GM10248 (cell line): ENCODE results near the gene KIF26B.

ENCODE experiments used
- CTCF ChIA-PET: fragments of 300-600 bp; sonication (Branson Sonifier 250); formaldehyde crosslinking; extraction: SDS; loops from one replicate; lab custom pipeline; 2021; ENCODE audit warnings: antibody characterized with exemption; lab: Yijun Ruan, JAX
- POLR2A ChIA-PET: fragments of 350-650 bp; sonication (Branson Sonifier 250); formaldehyde crosslinking; extraction: SDS; loops from one replicate; lab custom pipeline; 2020; ENCODE audit warnings: antibody characterized with exemption; lab: Yijun Ruan, JAX
- DNase-seq: peaks from one replicate; pipeline ENCODE4 v3.0.0; 2012; ENCODE audit errors: extremely low spot score
- CTCF ChIP-seq: IDR thresholded peaks from 2 replicates; pipeline ENCODE4 v1.5.1; 2012; ENCODE audit warnings: mild to moderate bottlenecking, low read depth; ENCODE audit errors: extremely low read depth, missing control alignments, control extremely low read depth

Gene KIF26B

GRCh38 chr1:245444945-245445344 lies 290.2 kb downstream of the KIF26B start:
- TF ChIP-seq CTCF = no peak
- ChIA-PET CTCF (no interaction called here), POLR2A (no interaction called here)
- no peak for DNase-seq

DNA sequence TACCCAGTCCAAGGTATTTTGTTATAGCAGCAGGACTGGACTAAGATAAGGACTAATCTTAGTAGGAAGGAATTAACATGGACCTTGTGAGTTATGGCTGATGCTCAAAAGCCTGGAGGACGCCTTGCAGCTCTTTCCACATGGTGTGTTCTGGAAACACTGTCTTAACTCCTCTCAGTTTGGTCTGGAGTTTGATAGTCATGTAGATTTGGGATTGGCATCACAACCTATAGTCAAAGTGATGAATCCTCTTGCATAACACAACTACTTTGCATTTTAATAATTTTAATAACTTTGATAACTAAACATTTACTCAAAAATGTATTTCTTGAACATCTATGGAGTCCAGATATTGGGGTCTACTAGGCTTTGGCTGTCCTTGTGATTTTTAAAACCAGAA lies 293.7 kb downstream of the KIF26B start:
- TF ChIP-seq CTCF = no peak
- POLR2A ChIA-PET = no interaction called here
- no peak for DNase-seq
- CTCF ChIA-PET = interaction anchor here (1.1 kb wide), 1 partner anchor 9 kb away, joined by 3 read pairs; no protein-coding TSS in a partner anchor

DNA sequence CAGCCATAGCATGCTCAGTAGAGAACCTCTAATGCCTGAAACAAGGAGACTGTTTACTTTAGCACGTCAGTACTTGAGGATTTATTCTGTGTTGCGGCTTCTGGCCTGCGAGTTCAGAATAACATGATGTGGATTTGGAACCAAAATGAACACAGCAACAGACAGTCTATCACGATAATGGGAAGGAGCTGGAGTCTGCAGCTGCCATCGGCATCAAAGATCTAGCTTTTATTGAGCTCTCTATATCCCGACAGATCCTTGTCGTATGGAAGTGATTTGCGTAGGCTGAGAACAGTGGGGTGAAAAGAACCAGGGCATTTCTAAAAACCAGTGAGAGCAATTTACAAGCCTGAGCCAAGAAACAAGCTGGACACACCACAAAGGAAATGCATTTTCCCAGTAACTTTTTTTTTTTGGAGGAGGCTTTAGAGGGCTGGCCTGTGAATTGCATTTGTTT lies 294.2 kb downstream of the KIF26B start:
- POLR2A ChIA-PET = no interaction called here
- DNase-seq = no peak
- CTCF ChIA-PET = interaction anchor here (0.5 to 1.1 kb wide), 2 partner anchors 8 to 191 kb away, joined by 3 read pairs; no protein-coding TSS in a partner anchor
- no peak for TF ChIP-seq CTCF

- TF ChIP-seq CTCF = no peak
- ChIA-PET POLR2A (no interaction called here), CTCF (no interaction called here)
- no peak for DNase-seq
Measured at GRCh38 chr1:245453541-245453940, 298.8 kb downstream of the KIF26B start.

DNA sequence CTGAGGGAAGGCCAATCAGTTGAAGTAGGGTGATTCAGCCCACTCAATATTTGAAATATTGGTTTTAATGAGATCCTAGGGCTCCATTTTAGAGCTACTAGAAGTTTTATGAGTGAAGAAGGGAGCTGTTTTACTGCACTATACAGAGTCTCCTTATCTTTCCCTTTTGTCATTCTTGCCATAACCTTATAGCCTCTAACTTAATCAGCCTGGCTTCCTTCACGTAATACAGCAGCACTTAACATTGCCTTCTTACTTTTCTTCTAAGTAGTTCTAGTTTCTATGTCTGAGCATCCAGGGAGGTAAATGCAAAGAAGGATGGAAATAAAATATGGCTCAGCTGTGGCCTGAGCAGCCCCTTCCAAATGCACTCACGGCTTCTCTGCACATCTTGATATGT lies 299.3 kb downstream of the KIF26B start:
- TF ChIP-seq CTCF = no peak
- DNase-seq = no peak
- ChIA-PET POLR2A (no interaction called here), CTCF (no interaction called here)

DNA sequence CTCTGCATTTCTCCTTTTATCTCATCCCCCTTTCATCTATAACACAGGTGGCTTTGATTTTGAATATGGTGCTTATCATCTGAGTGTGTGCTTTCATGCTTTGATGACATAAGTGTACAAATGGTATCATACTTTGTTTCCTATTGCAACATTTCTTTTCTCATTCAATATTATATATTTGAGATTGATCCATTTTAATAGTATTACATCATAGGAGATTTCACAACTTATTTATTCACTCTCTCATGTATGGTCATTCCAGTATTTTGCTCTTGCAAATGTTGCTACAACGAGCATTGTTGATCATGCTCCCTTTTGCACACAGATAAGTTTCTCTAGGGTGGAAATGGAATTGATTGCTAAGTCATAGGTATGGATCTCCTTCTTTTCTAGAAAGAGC lies 302.8 kb downstream of the KIF26B start:
- no peak for DNase-seq
- CTCF ChIA-PET = interaction anchor here (1.0 kb wide), 1 partner anchor 9 kb away, joined by 3 read pairs; no protein-coding TSS in a partner anchor
- TF ChIP-seq CTCF = no peak
- POLR2A ChIA-PET = no interaction called here
